Ammon's horn (tissue), 1 donor: ENCODE results near the gene ANO10.
"Not testable (repeated sequence)": the region's sequence is repeated elsewhere in the genome, so short reads cannot be mapped to it uniquely, and the experiment has no call there.

ENCODE experiments used
- DNase-seq: peaks from one replicate; pipeline ENCODE4 v3.0.0-alpha.2; 2016; ENCODE audit warnings: low spot score

ANO10 gene

GRCh38 chr3:43581343-43581742 lies 40.5 kb downstream of the ANO10 start:
- no peak for DNase-seq

- DNase-seq: no peak
Observed at GRCh38 chr3:43580181-43580580, 41.6 kb downstream of the ANO10 start.

- DNase-seq: no peak
Observed at GRCh38 chr3:43573576-43573975, 48.2 kb downstream of the ANO10 start.

GRCh38 chr3:43565661-43566341 lies 56.0 kb downstream of the ANO10 start:
- not testable (repeated sequence) for DNase-seq

- DNase-seq: no peak
Observed at GRCh38 chr3:43559961-43560360, 61.9 kb downstream of the ANO10 start.

- no peak for DNase-seq
Observed at GRCh38 chr3:43558171-43558570, 63.6 kb downstream of the ANO10 start.

- DNase-seq: no peak
Observed at GRCh38 chr3:43549626-43550290, 72.1 kb downstream of the ANO10 start.

- DNase-seq: peak; percentile 51
Observed at GRCh38 chr3:43544277-43544676, 77.5 kb downstream of the ANO10 start.

GRCh38 chr3:43542328-43543043 lies 79.3 kb downstream of the ANO10 start:
- DNase-seq: no peak

GRCh38 chr3:43540624-43541023 lies 81.2 kb downstream of the ANO10 start:
- no peak for DNase-seq

GRCh38 chr3:43539321-43539720 lies 82.5 kb downstream of the ANO10 start:
- DNase-seq: no peak

GRCh38 chr3:43537225-43537624 lies 84.6 kb downstream of the ANO10 start:
- DNase-seq: no peak

GRCh38 chr3:43534675-43535074 lies 87.1 kb downstream of the ANO10 start:
- no peak for DNase-seq

- no peak for DNase-seq
Observed at GRCh38 chr3:43533009-43533408, 88.8 kb downstream of the ANO10 start.

- DNase-seq: peak; percentile 11
Observed at GRCh38 chr3:43531835-43532234, 90.0 kb downstream of the ANO10 start.

GRCh38 chr3:43528498-43529099 lies 93.2 kb downstream of the ANO10 start:
- DNase-seq: no peak

GRCh38 chr3:43526956-43527355 lies 94.9 kb downstream of the ANO10 start:
- DNase-seq: no peak

- DNase-seq: no peak
Observed at GRCh38 chr3:43525941-43526607, 95.7 kb downstream of the ANO10 start.

GRCh38 chr3:43525386-43525785 lies 96.4 kb downstream of the ANO10 start:
- no peak for DNase-seq

GRCh38 chr3:43523454-43524053 lies 98.3 kb downstream of the ANO10 start:
- no peak for DNase-seq

GRCh38 chr3:43522727-43523362 lies 99.0 kb downstream of the ANO10 start:
- DNase-seq: no peak
